CD4-positive, alpha-beta memory T cell (primary cell): Measurements from ENCODE around the gene EXOC4. TPM values are rescaled to one million over a fixed set of nuclear protein-coding genes. Genes with fewer than 3 reads are reported as not detected.
A peak's percentile ranks its signal among the peaks of the same experiment; 100 is the strongest.

Experiments
- CTCF ChIA-PET: fragments of 350-600 bp; sonication (Branson Sonifier 250); formaldehyde crosslinking; loops from one replicate; lab custom pipeline; 2021; ENCODE audit warnings: inconsistent platforms; ENCODE audit not compliant: partially characterized antibody; lab: Charles Lee
- POLR2A ChIA-PET: fragments of 350-600 bp; sonication (Branson Sonifier 250); formaldehyde crosslinking; loops from one replicate; lab custom pipeline; 2021; ENCODE audit not compliant: partially characterized antibody; lab: Charles Lee
- DNase-seq, 5 donors: peaks; one replicate each; pipeline versions ENCODE4 v3.0.0 to v3.0.0-alpha.2; 2020 to 2022; ENCODE audit warnings: mixed read lengths in 1 of 5
- H3K27ac ChIP-seq: one replicate; pipeline ENCODE4 v1.7.0; 2013; ENCODE audit warnings: low read depth, low read length
- H3K27me3 ChIP-seq: 2 replicates; pipeline ENCODE4 v1.7.0; 2013; ENCODE audit warnings: mild to moderate bottlenecking, low read length, moderate library complexity; ENCODE audit not compliant: insufficient read depth
- H3K36me3 ChIP-seq: 2 replicates; pipeline ENCODE4 v1.7.0; 2013; ENCODE audit warnings: mild to moderate bottlenecking, low read length, moderate library complexity; ENCODE audit not compliant: insufficient read depth
- H3K4me1 ChIP-seq: 2 replicates; pipeline ENCODE4 v1.7.0; 2013; ENCODE audit warnings: mild to moderate bottlenecking, low read length, moderate library complexity; ENCODE audit not compliant: insufficient read depth
- H3K4me3 ChIP-seq, 2 donors: one replicate each; pipeline ENCODE4 v1.7.0; 2013; ENCODE audit warnings: low read length in 2 of 2, mild to moderate bottlenecking in 1 of 2
- H3K9me3 ChIP-seq, 2 donors: one replicate each; pipeline ENCODE4 v1.7.0; 2013; ENCODE audit warnings: low read length in 2 of 2, control low read depth in 1 of 2; ENCODE audit not compliant: control insufficient read depth in 1 of 2
- H3K27ac Mint-ChIP-seq, 7 donors: one replicate each; pipeline ENCODE4 v1.8.0; 2020 to 2021; ENCODE audit warnings: mixed read lengths in 7 of 7, mild to moderate bottlenecking in 6 of 7, inconsistent platforms in 3 of 7, moderate library complexity in 3 of 7
- H3K27me3 Mint-ChIP-seq, 2 donors: one replicate each; pipeline ENCODE4 v1.8.0; 2020 to 2021; ENCODE audit warnings: mixed read lengths in 2 of 2
- H3K36me3 Mint-ChIP-seq, 2 donors: one replicate each; pipeline ENCODE4 v1.8.0; 2020 to 2021; ENCODE audit warnings: mixed read lengths in 2 of 2, inconsistent platforms in 1 of 2, mild to moderate bottlenecking in 1 of 2
- H3K4me1 Mint-ChIP-seq, 4 donors: one replicate each; pipeline ENCODE4 v1.8.0; 2020 to 2021; ENCODE audit warnings: mixed read lengths in 4 of 4, mild to moderate bottlenecking in 1 of 4
- H3K4me3 Mint-ChIP-seq, 8 donors: one replicate each; pipeline ENCODE4 v1.8.0; 2020 to 2021; ENCODE audit warnings: mixed read lengths in 8 of 8, mild to moderate bottlenecking in 7 of 8, moderate library complexity in 6 of 8, inconsistent platforms in 3 of 8
- H3K9me3 Mint-ChIP-seq, 8 donors: one replicate each; pipeline ENCODE4 v1.8.0; 2020 to 2021; ENCODE audit warnings: mixed read lengths in 8 of 8, mild to moderate bottlenecking in 5 of 8, inconsistent platforms in 3 of 8, moderate library complexity in 1 of 8
- intact Hi-C: fragments of 100-400 bp; cut with micrococcal nuclease; formaldehyde crosslinking; loops from one replicate; pipeline ENCODE4 v1.15.1; 2023
- polyA plus RNA-seq, 2 donors: library from polyadenylated mRNA; unstranded; fragments of 300-500 nt; fragmentation: Illumina TruSeq; gene quantifications; one replicate each; pipeline ENCODE4 v1.2.3, GENCODE V29; 2021
- total RNA-seq, 2 experiments: library from RNA; stranded (reverse); gene quantifications; one replicate each; pipeline ENCODE4 v1.2.3, GENCODE V29; 2021

EXOC4 gene
- total and polyA plus RNA-seq, 4 experiments from 2014 or later, result 33.8 to 81.2 (median 58.1) TPM

DNA sequence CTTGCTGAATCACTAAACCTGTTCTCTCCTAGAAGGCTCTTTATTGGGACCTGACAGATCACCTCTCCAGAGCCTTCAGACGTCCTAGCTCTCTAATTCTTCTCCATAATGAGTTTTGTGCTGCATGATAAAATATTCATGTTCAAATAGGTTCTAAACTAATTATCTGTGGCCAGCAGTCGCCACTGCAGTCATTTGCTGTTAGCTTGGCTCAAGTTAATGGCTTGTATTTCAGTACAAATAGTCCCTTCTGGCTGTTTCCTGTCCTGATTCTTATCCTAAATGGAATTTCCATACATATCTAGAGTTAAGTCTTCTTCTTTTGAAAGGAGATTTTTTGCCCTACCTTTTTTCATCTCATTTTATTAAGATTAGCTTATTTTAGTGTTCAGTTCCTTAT lies 303.2 kb downstream of the EXOC4 start:
- H3K36me3 Mint-ChIP-seq, result peaks cover 8 to 12% of the 10 kb centered on the region in 2 donors
- intact Hi-C loops, result no loop called here
- no peaks in the 10 kb centered on the region for H3K4me1 ChIP-seq
- no peak overlapping the region for H3K4me3 Mint-ChIP-seq
- peaks cover 0 to 2% (median 0%) of the 10 kb centered on the region in 8 donors for H3K9me3 Mint-ChIP-seq
- H3K27ac Mint-ChIP-seq, result no peak overlapping the region
- H3K27me3 Mint-ChIP-seq, result no peaks in the 10 kb centered on the region
- peaks cover 0 to 3% (median under 1%) of the 10 kb centered on the region in 4 donors for H3K4me1 Mint-ChIP-seq
- H3K4me3 ChIP-seq, result no peak overlapping the region
- POLR2A ChIA-PET, result no interaction called here
- no peak overlapping the region for H3K27ac ChIP-seq
- H3K36me3 ChIP-seq, result no peaks in the 10 kb centered on the region
- CTCF ChIA-PET, result no interaction called here
- no peaks in the 10 kb centered on the region for H3K9me3 ChIP-seq
- H3K27me3 ChIP-seq, result no peaks in the 10 kb centered on the region
- no peak for DNase-seq

GRCh38 chr7:133556553-133556952 lies 303.7 kb downstream of the EXOC4 start:
- Mint-ChIP-seq H3K4me1 (peaks cover 0 to 3% (median under 1%) of the 10 kb centered on the region in 4 donors), H3K27me3 (no peaks in the 10 kb centered on the region)

DNA sequence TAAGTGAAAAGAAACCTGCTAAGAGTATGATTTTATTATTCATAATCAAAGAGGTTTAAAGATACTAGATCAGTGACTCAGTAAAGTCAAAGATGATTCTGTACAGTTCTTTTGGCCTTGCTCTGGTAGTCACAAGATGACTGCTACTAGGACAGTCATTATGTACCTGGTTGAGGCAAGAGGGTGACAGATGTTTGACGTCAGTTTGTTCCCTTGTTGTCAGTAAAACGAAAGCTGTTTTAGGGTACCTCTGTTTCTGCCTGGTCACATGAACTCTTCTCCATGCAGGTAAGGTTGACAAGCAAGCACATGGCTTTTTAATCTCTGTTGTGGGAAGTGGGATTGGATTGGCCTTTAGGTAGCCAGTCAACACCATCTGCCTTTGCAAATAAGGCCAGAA lies 308.0 kb downstream of the EXOC4 start:
- intact Hi-C loops, result no loop called here
- H3K4me1 ChIP-seq, result no peaks in the 10 kb centered on the region
- H3K27ac ChIP-seq, result no peak overlapping the region
- H3K4me3 ChIP-seq, result no peak overlapping the region
- peaks cover 0 to 3% (median 0%) of the 10 kb centered on the region in 4 donors for H3K4me1 Mint-ChIP-seq
- no peaks in the 10 kb centered on the region for H3K36me3 ChIP-seq
- H3K36me3 Mint-ChIP-seq, result peaks cover 23 to 40% of the 10 kb centered on the region in 2 donors
- H3K9me3 ChIP-seq, result no peaks in the 10 kb centered on the region
- POLR2A ChIA-PET, result no interaction called here
- H3K9me3 Mint-ChIP-seq, result peaks cover 0 to 5% (median 0%) of the 10 kb centered on the region in 8 donors
- DNase-seq, result no peak
- no peaks in the 10 kb centered on the region for H3K27me3 Mint-ChIP-seq
- no peak overlapping the region for H3K27ac Mint-ChIP-seq
- H3K27me3 ChIP-seq, result no peaks in the 10 kb centered on the region
- no peak overlapping the region for H3K4me3 Mint-ChIP-seq
- CTCF ChIA-PET, result no interaction called here

More at GRCh38 chr7:133556553-133556952, 303.7 kb downstream of the EXOC4 start:
- intact Hi-C loops, result no loop called here
- Mint-ChIP-seq H3K4me3 (no peak overlapping the region), H3K36me3 (peaks cover 11 to 17% of the 10 kb centered on the region in 2 donors), H3K9me3 (peaks cover 0 to 2% (median 0%) of the 10 kb centered on the region in 8 donors), H3K27ac (no peak overlapping the region)
- POLR2A ChIA-PET, result no interaction called here
- no peak overlapping the region for H3K27ac ChIP-seq
- DNase-seq, result no peak
- no peaks in the 10 kb centered on the region for H3K9me3 ChIP-seq
- no peaks in the 10 kb centered on the region for H3K36me3 ChIP-seq
- H3K4me3 ChIP-seq, result no peak overlapping the region
- CTCF ChIA-PET, result no interaction called here
- H3K4me1 ChIP-seq, result no peaks in the 10 kb centered on the region
- H3K27me3 ChIP-seq, result no peaks in the 10 kb centered on the region

- no peak for DNase-seq
- Mint-ChIP-seq H3K4me3 (no peak overlapping the region), H3K9me3 (peaks cover 0 to 5% (median 0%) of the 10 kb centered on the region in 8 donors), H3K27me3 (no peaks in the 10 kb centered on the region), H3K27ac (peak overlapping the region in 1 of 7 donors; percentile 35), H3K4me1 (peaks cover 0 to 3% (median 0%) of the 10 kb centered on the region in 4 donors), H3K36me3 (peaks cover 23 to 41% of the 10 kb centered on the region in 2 donors)
- intact Hi-C loops, result no loop called here
- Histone ChIP-seq H3K4me1 (no peaks in the 10 kb centered on the region), H3K27me3 (no peaks in the 10 kb centered on the region), H3K27ac (no peak overlapping the region), H3K4me3 (no peak overlapping the region), H3K9me3 (no peaks in the 10 kb centered on the region), H3K36me3 (no peaks in the 10 kb centered on the region)
- ChIA-PET POLR2A (no interaction called here), CTCF (no interaction called here)
Measured at GRCh38 chr7:133561396-133561795, 308.5 kb downstream of the EXOC4 start.

DNA sequence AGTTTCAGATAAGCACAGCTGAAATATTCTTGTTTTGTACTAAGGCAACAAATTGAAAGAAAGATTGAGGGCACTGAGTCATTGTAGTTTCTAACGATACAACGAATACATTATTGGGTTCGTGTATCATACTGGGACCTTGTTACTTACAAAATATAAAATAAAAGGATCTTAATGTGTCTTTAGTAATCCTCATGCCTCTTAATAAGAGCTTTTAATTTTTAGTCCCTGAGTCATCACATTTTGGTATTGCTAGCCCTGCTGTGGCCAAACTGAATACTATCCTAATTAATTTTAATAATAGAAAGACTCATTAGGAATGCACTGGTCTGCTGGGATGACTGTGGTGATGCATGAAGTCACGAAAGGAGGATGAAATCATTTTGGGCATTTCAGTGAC lies 309.7 kb downstream of the EXOC4 start:
- CTCF ChIA-PET, result no interaction called here
- no peak overlapping the region for H3K4me3 ChIP-seq
- peaks cover 18 to 41% of the 10 kb centered on the region in 2 donors for H3K36me3 Mint-ChIP-seq
- H3K4me3 Mint-ChIP-seq, result no peak overlapping the region
- no peak overlapping the region for H3K27ac ChIP-seq
- no peaks in the 10 kb centered on the region for H3K4me1 ChIP-seq
- H3K27me3 ChIP-seq, result no peaks in the 10 kb centered on the region
- intact Hi-C loops, result no loop called here
- H3K9me3 ChIP-seq, result no peaks in the 10 kb centered on the region
- POLR2A ChIA-PET, result no interaction called here
- H3K4me1 Mint-ChIP-seq, result no peaks in the 10 kb centered on the region
- no peaks in the 10 kb centered on the region for H3K36me3 ChIP-seq
- H3K27me3 Mint-ChIP-seq, result no peaks in the 10 kb centered on the region
- no peak overlapping the region for H3K27ac Mint-ChIP-seq
- H3K9me3 Mint-ChIP-seq, result peaks cover 0 to 5% (median 0%) of the 10 kb centered on the region in 8 donors
- no peak for DNase-seq

GRCh38 chr7:133563251-133563650 lies 310.4 kb downstream of the EXOC4 start:
- H3K4me3 Mint-ChIP-seq, result no peak overlapping the region
- POLR2A ChIA-PET, result no interaction called here
- Histone ChIP-seq H3K4me3 (no peak overlapping the region), H3K36me3 (no peaks in the 10 kb centered on the region), H3K9me3 (no peaks in the 10 kb centered on the region), H3K4me1 (no peaks in the 10 kb centered on the region), H3K27me3 (no peaks in the 10 kb centered on the region), H3K27ac (no peak overlapping the region)
- CTCF ChIA-PET, result no interaction called here
- H3K36me3 Mint-ChIP-seq, result peaks cover 18 to 41% of the 10 kb centered on the region in 2 donors
- intact Hi-C loops, result no loop called here
- DNase-seq, result no peak
- H3K27ac Mint-ChIP-seq, result no peak overlapping the region
- H3K9me3 Mint-ChIP-seq, result peaks cover 0 to 5% (median 0%) of the 10 kb centered on the region in 8 donors
- no peaks in the 10 kb centered on the region for H3K27me3 Mint-ChIP-seq
- H3K4me1 Mint-ChIP-seq, result no peaks in the 10 kb centered on the region

DNA sequence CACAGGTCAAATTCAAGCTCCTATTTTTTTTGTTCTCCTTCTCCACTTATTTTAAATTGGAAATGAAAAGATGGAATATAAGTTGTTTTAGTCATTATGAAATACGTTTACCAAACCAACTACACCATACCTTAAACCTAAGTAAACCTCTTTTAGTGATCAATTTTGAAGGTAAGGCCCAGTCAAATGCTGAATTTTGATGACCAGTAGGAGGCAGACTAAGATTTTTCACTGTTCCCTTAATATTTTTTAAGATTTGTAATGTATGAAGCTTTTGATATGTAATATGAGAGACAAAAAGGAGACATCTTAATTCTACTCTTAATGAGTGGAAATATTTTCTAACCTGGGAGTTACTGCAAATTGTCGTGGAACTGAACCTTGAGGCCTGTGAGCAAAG lies 311.6 kb downstream of the EXOC4 start:
- H3K36me3 ChIP-seq, result no peaks in the 10 kb centered on the region
- no peak for DNase-seq
- H3K27ac Mint-ChIP-seq, result no peak overlapping the region
- H3K27ac ChIP-seq, result no peak overlapping the region
- H3K9me3 Mint-ChIP-seq, result peaks cover 0 to 5% (median 0%) of the 10 kb centered on the region in 8 donors
- H3K4me3 Mint-ChIP-seq, result no peak overlapping the region
- POLR2A ChIA-PET, result no interaction called here
- H3K36me3 Mint-ChIP-seq, result peaks cover 17 to 41% of the 10 kb centered on the region in 2 donors
- no peaks in the 10 kb centered on the region for H3K9me3 ChIP-seq
- no peaks in the 10 kb centered on the region for H3K4me1 ChIP-seq
- H3K4me3 ChIP-seq, result no peak overlapping the region
- H3K4me1 Mint-ChIP-seq, result no peaks in the 10 kb centered on the region
- no peaks in the 10 kb centered on the region for H3K27me3 Mint-ChIP-seq
- intact Hi-C loops, result no loop called here
- CTCF ChIA-PET, result no interaction called here
- no peaks in the 10 kb centered on the region for H3K27me3 ChIP-seq
